Measurements from ENCODE around the gene SLC28A1. TPM values are rescaled to one million over a fixed set of nuclear protein-coding genes. Genes with fewer than 3 reads are reported as not detected.

Gene SLC28A1
- total and polyA plus RNA-seq, 2 donors (not counting 1 experiment from before 2014, with no cell fraction given) = not detected

DNA sequence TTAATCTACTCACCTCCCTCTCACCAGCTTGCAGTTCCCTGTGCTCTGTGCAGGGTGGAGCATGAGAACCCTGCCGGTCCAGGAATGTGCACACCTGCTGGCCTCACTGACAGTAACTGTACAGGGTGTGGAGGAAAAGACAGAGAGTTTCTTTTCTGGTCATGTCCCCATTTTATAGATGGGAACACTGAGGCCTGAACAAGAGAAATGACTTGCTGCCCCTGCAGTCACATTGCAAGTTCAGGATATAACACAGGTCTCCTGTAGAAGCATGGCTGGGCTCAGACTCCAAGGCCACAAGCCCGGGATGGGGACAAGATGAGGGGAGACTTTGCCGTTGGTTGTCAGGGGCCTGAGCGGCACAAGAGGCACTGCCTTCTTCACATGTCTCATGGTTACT lies 23.3 kb downstream of the SLC28A1 start:
- Histone ChIP-seq H3K79me2 (ENCODE audit: control insufficient read depth, insufficient read depth, low read length) (no peaks in the 10 kb centered on the region), H3K4me1 (ENCODE audit: control insufficient read depth in 2 of 2, insufficient read depth in 2 of 2, low read length in 2 of 2) (no peaks in the 10 kb centered on the region), H3K4me2 (replicated peaks; ENCODE audit: low read depth, low read length, poor library complexity, severe bottlenecking) (no peak overlapping the region), H3K9ac (ENCODE audit: low read length) (no peak overlapping the region), H4K20me1 (ENCODE audit: control insufficient read depth, insufficient read depth, low read length, poor library complexity, severe bottlenecking) (no peaks in the 10 kb centered on the region), H3K9me3 (ENCODE audit: control extremely low read depth in 1 of 3, control insufficient read depth in 2 of 3, insufficient read depth in 1 of 3, low read length in 2 of 3) (no peaks in the 10 kb centered on the region), H3K27me3 (replicated peaks in 1 of 4; ENCODE audit: control extremely low read depth in 1 of 4, control insufficient read depth in 3 of 4, insufficient read depth in 4 of 4, low read length in 3 of 4) (no peaks in the 10 kb centered on the region), H2AFZ (ENCODE audit: insufficient read depth, low read depth, low read length, poor library complexity, severe bottlenecking) (no peak overlapping the region), H3K4me3 (ENCODE audit: control extremely low read depth in 1 of 5, extremely low read depth in 1 of 5, insufficient read depth in 1 of 5, low read depth in 2 of 5, low read length in 4 of 5) (no peak overlapping the region), H3K27ac (ENCODE audit: low read length in 2 of 2) (no peak overlapping the region), H3K36me3 (replicated peaks in 1 of 2; ENCODE audit: control extremely low read depth in 1 of 2, control insufficient read depth in 1 of 2, extremely low read depth in 1 of 2, insufficient read depth in 2 of 2, low read length in 1 of 2) (no peaks in the 10 kb centered on the region)
- DNase-seq (no peak), ATAC-seq (ENCODE audit: low read depth) (no peak)
- Mint-ChIP-seq H3K4me3 (no peak overlapping the region), H3K4me1 (no peaks in the 10 kb centered on the region), H3K27me3 (no peaks in the 10 kb centered on the region), H3K27ac (no peak overlapping the region), H3K9me3 (ENCODE audit: insufficient read depth) (no peaks in the 10 kb centered on the region)
- intact Hi-C loops (cut with micrococcal nuclease) = no loop called here
- ChIA-PET CTCF (no interaction called here), POLR2A (no interaction called here)
- WGBS (ENCODE audit: insufficient coverage) = 88% methylated on average over 1 of the region's 4 CpGs
- no peak for TF ChIP-seq EZH2 (IDR thresholded peaks at IDR 0.05; ENCODE audit: borderline replicate concordance, insufficient read depth, low read depth, low read length, poor library complexity, severe bottlenecking)
- TF ChIP-seq, protein P1, sequence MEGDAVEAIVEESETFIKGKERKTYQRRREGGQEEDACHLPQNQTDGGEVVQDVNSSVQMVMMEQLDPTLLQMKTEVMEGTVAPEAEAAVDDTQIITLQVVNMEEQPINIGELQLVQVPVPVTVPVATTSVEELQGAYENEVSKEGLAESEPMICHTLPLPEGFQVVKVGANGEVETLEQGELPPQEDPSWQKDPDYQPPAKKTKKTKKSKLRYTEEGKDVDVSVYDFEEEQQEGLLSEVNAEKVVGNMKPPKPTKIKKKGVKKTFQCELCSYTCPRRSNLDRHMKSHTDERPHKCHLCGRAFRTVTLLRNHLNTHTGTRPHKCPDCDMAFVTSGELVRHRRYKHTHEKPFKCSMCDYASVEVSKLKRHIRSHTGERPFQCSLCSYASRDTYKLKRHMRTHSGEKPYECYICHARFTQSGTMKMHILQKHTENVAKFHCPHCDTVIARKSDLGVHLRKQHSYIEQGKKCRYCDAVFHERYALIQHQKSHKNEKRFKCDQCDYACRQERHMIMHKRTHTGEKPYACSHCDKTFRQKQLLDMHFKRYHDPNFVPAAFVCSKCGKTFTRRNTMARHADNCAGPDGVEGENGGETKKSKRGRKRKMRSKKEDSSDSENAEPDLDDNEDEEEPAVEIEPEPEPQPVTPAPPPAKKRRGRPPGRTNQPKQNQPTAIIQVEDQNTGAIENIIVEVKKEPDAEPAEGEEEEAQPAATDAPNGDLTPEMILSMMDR (IDR thresholded peaks at IDR 0.05) = no peak

DNA sequence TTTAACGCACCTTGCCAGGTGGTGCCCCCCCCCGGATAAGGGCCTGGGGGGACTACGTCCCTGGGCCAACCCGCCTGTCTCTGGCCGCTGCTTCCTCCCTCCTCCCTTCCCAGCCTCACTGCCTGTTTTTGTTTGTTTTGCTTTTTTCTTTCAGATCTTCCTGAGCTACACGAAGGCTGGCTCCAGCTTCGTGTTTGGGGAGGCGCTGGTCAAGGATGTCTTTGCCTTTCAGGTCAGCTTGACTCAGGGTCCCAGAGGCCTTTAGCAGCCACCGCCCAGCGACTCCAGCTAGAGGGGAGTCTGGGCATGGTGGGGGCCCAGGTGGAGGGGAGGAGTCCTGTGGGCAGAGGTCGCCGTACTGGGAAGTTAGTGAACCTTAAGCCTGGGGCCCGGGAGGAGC lies 24.1 kb downstream of the SLC28A1 start:
- no peak overlapping the region for H3K4me3 ChIP-seq (ENCODE audit: control extremely low read depth in 1 of 5, extremely low read depth in 1 of 5, insufficient read depth in 1 of 5, low read depth in 2 of 5, low read length in 4 of 5)
- H3K4me1 Mint-ChIP-seq = no peaks in the 10 kb centered on the region
- H3K27me3 ChIP-seq (replicated peaks in 1 of 4; ENCODE audit: control extremely low read depth in 1 of 4, control insufficient read depth in 3 of 4, insufficient read depth in 4 of 4, low read length in 3 of 4) = no peaks in the 10 kb centered on the region
- 82% methylated on average over 6 of the region's 13 CpGs for WGBS (ENCODE audit: insufficient coverage)
- DNase-seq = no peak
- no peaks in the 10 kb centered on the region for H3K9me3 Mint-ChIP-seq (ENCODE audit: insufficient read depth)
- H3K4me3 Mint-ChIP-seq = no peak overlapping the region
- CTCF ChIA-PET = no interaction called here
- H3K36me3 ChIP-seq (replicated peaks in 1 of 2; ENCODE audit: control extremely low read depth in 1 of 2, control insufficient read depth in 1 of 2, extremely low read depth in 1 of 2, insufficient read depth in 2 of 2, low read length in 1 of 2) = no peaks in the 10 kb centered on the region
- no peaks in the 10 kb centered on the region for H3K4me1 ChIP-seq (ENCODE audit: control insufficient read depth in 2 of 2, insufficient read depth in 2 of 2, low read length in 2 of 2)
- H3K27me3 Mint-ChIP-seq = no peaks in the 10 kb centered on the region
- H3K79me2 ChIP-seq (ENCODE audit: control insufficient read depth, insufficient read depth, low read length) = no peaks in the 10 kb centered on the region
- H3K27ac ChIP-seq (ENCODE audit: low read length in 2 of 2) = no peak overlapping the region
- TF ChIP-seq, protein P1 (IDR thresholded peaks at IDR 0.05) = no peak
- no peak for TF ChIP-seq EZH2 (IDR thresholded peaks at IDR 0.05; ENCODE audit: borderline replicate concordance, insufficient read depth, low read depth, low read length, poor library complexity, severe bottlenecking)
- no peak overlapping the region for H3K4me2 ChIP-seq (replicated peaks; ENCODE audit: low read depth, low read length, poor library complexity, severe bottlenecking)
- intact Hi-C loops (cut with micrococcal nuclease) = no loop called here
- ATAC-seq (ENCODE audit: low read depth) = no peak
- H3K27ac Mint-ChIP-seq = no peak overlapping the region
- no peaks in the 10 kb centered on the region for H4K20me1 ChIP-seq (ENCODE audit: control insufficient read depth, insufficient read depth, low read length, poor library complexity, severe bottlenecking)
- no peaks in the 10 kb centered on the region for H3K9me3 ChIP-seq (ENCODE audit: control extremely low read depth in 1 of 3, control insufficient read depth in 2 of 3, insufficient read depth in 1 of 3, low read length in 2 of 3)
- POLR2A ChIA-PET = no interaction called here
- H2AFZ ChIP-seq (ENCODE audit: insufficient read depth, low read depth, low read length, poor library complexity, severe bottlenecking) = no peak overlapping the region
- H3K9ac ChIP-seq (ENCODE audit: low read length) = no peak overlapping the region

Measured in B cell (primary cell).